LNCaP clone FGC (cell line): ENCODE data around the gene MAST4.

Experiments
- DNase-seq: peaks from one replicate; pipeline ENCODE4 v3.0.0-alpha.2; 2011; ENCODE audit warnings: low read depth
- H3K4me3 ChIP-seq: 2 replicates; pipeline ENCODE4 v1.5.1; 2011; ENCODE audit warnings: mild to moderate bottlenecking, low read depth, low read length, control low read depth
- TF ChIP-seq, protein P1 (sequence below): IDR thresholded peaks from 2 replicates; pipeline ENCODE4 v1.5.1; 2012; ENCODE audit warnings: mild to moderate bottlenecking; ENCODE audit not compliant: control insufficient read depth, insufficient read depth; ENCODE audit errors: extremely low read depth

The MAST4 gene

DNA sequence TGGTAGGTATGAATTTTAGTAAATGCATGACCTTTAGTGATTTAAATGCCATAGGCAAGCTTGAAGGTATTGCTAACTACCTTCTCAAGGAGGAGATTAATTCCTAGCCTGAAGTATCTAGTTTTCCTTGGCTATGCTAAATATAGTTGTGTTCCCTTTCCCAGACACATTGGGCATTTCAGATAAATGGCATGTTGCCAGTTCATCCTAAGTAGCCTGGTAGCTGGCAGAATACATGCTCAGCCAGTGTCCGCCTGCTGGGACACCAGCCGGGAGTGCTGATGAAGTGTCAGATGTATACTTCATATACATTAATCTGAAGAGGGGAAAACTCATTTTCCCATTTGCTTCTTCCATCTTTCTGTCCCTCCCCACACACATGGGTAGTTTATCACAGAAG, 196.9 kb downstream of the MAST4 start:
- DNase-seq, result no peak

DNA sequence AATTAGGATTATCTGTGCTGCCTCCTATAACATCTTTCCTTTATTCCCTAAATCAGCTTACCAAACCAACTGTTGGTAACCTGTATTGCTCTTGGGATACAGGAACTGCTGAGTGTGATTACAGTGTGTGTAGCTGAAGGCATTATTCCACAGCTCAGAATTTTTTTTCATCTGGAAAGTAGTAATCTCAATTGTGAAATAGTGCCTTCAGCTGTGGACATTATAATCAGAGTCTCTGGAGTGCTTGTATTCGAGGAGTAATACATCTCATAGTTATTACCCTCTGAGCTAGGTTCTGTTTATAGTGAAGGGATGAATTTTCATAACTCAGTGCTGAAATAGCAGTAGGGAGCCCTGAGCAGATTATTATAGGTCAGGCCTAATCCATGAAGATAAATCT, 199.5 kb downstream of the MAST4 start:
- TF ChIP-seq, protein P1, sequence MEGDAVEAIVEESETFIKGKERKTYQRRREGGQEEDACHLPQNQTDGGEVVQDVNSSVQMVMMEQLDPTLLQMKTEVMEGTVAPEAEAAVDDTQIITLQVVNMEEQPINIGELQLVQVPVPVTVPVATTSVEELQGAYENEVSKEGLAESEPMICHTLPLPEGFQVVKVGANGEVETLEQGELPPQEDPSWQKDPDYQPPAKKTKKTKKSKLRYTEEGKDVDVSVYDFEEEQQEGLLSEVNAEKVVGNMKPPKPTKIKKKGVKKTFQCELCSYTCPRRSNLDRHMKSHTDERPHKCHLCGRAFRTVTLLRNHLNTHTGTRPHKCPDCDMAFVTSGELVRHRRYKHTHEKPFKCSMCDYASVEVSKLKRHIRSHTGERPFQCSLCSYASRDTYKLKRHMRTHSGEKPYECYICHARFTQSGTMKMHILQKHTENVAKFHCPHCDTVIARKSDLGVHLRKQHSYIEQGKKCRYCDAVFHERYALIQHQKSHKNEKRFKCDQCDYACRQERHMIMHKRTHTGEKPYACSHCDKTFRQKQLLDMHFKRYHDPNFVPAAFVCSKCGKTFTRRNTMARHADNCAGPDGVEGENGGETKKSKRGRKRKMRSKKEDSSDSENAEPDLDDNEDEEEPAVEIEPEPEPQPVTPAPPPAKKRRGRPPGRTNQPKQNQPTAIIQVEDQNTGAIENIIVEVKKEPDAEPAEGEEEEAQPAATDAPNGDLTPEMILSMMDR, result no peak

More for the DNA sequence above, 196.9 kb downstream of the MAST4 start:
- TF ChIP-seq, protein P1, result no peak
- no peak overlapping the region for H3K4me3 ChIP-seq

DNA sequence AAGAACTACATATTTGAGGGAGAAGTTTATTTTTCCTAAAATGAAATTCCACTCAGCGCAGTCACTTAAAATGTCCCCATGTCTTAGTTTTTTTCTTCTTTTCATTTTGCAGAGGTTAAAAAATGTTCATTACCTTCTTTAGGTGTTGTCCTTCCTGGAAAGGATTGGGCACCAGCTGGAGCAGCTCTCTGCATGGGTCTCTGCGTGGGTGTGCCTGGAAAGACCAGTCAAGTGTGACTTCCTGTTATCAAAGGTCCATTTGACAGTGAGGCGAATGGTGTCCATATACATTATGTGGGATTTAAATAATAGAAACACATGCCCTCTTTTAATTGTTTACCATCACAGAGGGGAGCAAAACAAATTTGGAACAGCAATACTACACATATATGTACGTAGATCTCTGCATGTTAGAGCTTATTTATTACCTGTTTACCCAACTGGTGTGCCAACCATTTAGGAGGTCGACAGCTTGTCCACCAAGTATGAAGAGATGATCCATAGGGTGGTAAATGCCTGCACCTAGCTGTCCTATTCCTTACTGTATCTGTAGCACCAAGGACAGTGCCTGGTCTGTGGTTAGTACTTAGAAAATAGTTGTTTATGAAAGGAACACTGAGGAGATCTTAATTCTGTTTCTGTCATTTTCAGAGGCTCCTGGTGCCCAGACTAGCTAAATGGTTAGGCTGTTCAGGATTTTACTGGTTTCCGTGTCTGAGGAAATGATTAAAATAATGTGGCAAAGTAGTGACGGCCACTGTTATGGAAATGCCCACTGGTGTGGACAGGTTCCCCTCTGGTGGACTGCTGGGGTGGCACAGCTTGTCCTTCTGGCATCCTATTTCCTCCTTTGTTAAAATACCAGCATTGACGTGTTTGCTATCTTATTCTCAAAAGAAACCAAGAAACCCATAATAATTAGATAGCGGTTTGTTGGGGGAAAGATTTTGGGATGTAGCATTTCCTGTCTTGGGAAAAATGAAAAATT, 200.4 kb downstream of the MAST4 start:
- TF ChIP-seq, protein P1, result peak; percentile 50
- DNase-seq, result no peak
- H3K4me3 ChIP-seq, result no peak overlapping the region

More for the DNA sequence above, 199.5 kb downstream of the MAST4 start:
- DNase-seq, result no peak
- no peak overlapping the region for H3K4me3 ChIP-seq

DNA sequence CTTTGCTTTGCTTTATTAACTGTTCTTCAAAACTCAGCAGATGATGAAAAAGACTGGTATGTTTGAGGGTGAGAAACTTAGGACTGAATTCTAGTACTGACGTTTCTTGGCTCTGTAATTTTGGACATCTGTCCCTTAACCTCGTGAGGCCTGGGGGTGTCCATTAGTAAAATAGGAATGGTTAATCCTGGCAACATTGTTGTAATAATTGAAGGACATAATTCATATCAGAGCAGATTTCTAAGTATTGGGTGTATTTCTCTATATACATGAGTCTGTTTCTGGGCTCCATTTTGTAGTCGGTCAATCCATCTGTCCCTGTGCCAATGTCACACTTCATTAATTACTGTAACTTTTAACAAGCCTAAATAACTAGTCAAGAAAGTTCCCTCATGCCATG, 206.7 kb downstream of the MAST4 start:
- TF ChIP-seq, protein P1, result no peak

DNA sequence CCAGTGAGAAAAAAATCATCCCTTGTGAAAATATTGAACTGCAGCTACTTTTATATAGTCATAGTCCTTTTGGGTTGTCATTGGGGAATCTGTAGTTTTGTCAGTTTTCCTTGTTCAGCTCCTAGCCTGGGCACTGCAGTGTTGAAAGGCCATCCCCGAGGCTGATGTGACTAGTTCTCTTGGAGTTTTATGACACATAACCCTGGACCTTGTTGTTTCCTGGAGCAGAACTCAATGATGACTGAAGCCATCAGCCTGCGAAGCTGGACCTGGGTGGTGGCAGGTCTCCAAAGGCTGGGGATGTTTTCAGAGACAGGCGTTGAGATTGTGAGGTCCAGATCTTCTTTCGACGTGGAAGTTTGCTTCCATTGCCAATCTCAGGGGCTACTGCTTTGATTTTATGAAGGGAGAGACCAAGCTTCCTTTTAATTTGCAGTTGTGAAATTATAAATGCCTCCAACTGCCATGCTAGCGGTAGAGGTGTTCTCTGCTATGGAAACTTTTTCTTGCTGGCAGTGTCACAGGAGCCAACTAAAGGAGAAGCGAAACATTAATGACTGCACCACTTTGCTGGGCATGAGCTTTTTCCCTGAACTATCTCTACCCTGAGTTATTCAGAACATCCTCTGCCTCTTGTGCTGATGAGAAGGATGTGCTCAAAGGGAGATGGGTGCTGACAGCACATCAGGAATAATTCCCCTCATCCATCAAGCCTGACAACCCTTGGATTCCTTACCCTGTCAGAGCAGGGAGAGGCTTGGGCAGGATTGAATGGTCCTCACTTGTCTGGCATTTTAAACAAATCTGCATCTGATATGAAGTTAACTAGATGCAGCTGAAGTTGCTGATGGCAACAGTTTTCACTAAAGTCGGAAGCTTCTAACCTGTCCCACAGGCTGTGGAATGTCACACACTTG, 209.6 kb downstream of the MAST4 start:
- TF ChIP-seq, protein P1, result no peak
- no peak for DNase-seq
- no peak overlapping the region for H3K4me3 ChIP-seq

More for the DNA sequence above, 206.7 kb downstream of the MAST4 start:
- no peak for DNase-seq
- no peak overlapping the region for H3K4me3 ChIP-seq

DNA sequence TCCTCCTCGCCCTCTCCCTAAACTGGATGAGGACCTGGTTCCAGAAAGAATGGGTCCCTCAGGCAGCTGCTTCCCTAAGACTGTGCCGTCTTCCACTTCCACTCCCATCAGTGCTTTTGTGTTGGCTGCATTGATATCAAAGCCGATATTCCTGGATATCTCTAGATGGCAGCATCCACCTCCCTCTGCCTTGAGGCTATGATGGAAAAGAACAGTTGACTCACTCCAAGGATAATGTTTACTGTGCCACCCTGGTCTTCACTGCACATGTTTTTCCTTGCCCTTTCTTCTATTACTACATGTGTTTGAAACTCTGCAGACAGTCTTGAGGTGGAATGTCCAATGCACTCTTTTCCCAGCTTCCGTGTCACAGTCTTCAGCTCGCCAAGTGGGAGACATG, 211.6 kb downstream of the MAST4 start:
- H3K4me3 ChIP-seq, result no peak overlapping the region
- DNase-seq, result peak; percentile 56
- TF ChIP-seq, protein P1, result peak; percentile 85
